HEK293T (cell line): ENCODE data around the gene HMOX1.

Experiments used
- ARNT ChIP-seq: fragments of 450-650 bp; IDR thresholded peaks from 2 replicates; pipeline ENCODE4 v1.6.1; 2017; ENCODE audit warnings: mild to moderate bottlenecking
- BHLHE40 ChIP-seq: fragments of 450-650 bp; IDR thresholded peaks from 2 replicates; pipeline ENCODE4 v1.6.1; 2016; ENCODE audit warnings: mild to moderate bottlenecking, moderate library complexity, borderline replicate concordance
- FOXA1 ChIP-seq: fragments of 450-650 bp; IDR thresholded peaks from 2 replicates; pipeline ENCODE4 v1.6.1; 2016; ENCODE audit warnings: mild to moderate bottlenecking
- NFRKB ChIP-seq: fragments of 450-650 bp; IDR thresholded peaks from 2 replicates; pipeline ENCODE4 v1.6.1; 2016; ENCODE audit warnings: mild to moderate bottlenecking, moderate library complexity
- SP1 ChIP-seq: fragments of 450-650 bp; IDR thresholded peaks from 2 replicates; pipeline ENCODE4 v1.6.1; 2017
- SUZ12 ChIP-seq: fragments of 450-650 bp; IDR thresholded peaks from 2 replicates; pipeline ENCODE4 v1.6.1; 2016; ENCODE audit warnings: mild to moderate bottlenecking

DNA sequence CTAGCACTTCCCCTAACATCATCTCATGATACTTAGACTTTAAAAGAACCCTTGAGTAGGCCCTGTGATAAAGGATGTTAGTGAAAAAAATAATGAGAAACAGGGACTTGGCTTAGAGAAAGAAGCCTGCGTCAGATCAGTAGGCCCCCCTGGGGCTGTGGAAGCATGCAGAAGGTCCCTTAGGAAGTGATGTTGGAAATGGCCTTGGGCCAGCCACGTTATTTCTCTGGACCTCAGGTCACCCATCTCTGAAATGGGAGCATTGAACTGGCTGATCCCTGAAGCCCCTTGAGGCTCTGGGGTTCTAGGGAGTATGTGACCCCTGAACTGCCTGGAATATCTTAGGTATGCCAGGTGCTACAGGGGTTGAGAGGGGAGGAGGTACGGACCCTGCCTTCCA, 59.2 kb downstream of the HMOX1 start:
- no peak for TF ChIP-seq SUZ12
- TF ChIP-seq SP1 = no peak
- no peak for TF ChIP-seq NFRKB
- TF ChIP-seq FOXA1 = no peak
- no peak for TF ChIP-seq BHLHE40
- TF ChIP-seq ARNT = no peak
